HG03521 (cell line): Measurements from ENCODE around the gene SLC10A3.
"Not testable (repeated sequence)": the region's sequence is repeated elsewhere in the genome, so short reads cannot be mapped to it uniquely, and the experiment has no call there.

Experiments
- ATAC-seq: cut with Tn5 transposase; IDR thresholded peaks from one replicate; pipeline ENCODE4 v1.9.1; 2021; ENCODE audit warnings: mild to moderate bottlenecking, moderate library complexity; ENCODE audit not compliant: unreplicated experiment

SLC10A3 gene

GRCh38 chrX:154509455-154509854, 19.0 kb upstream of the SLC10A3 start:
- no peak for ATAC-seq

- ATAC-seq, result no peak
Measured at GRCh38 chrX:154508384-154508745, 17.9 kb upstream of the SLC10A3 start.

GRCh38 chrX:154507673-154508383, 17.4 kb upstream of the SLC10A3 start:
- ATAC-seq, result no peak

DNA sequence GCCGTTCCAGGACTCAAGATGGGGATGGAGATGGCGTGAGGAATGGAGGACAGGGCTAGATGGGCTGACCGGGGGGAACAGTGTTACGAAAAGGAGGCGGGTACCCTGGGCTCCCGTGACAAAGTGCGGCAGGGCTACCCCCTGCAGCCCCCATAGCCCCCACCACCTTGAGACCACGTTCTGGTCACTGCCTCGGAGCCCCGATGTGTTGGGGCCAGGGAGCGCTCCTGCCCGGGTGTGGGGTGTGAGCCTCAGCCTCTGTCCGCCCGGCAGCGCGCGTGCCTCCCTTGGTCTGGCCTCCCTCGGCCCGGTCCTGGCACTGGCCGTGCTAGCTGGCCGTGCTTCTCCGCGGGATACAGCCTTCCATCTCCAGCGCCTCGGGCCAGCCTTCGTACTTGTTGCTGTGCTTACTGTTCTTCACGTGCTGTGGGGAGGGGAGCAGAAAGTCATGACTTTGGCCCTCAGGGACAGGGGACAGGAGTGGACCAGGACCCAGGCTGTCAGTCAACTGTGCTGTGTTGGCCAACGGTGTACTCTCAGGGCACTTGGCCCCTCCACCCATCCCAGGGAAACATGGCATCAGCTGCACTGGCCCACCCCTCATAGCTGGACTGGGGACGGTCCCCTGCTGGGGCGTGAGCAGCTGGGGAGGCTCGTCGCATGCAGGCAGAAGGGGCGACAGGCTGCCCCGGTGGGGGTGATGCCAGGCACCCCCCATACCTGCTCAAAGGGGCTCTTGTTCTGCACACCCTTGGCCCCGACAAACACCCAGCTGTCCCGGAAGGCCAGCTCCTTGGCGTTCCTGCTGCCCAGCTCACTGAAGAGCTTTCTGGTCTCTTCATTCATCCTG, 16.3 kb upstream of the SLC10A3 start:
- ATAC-seq, result no peak

DNA sequence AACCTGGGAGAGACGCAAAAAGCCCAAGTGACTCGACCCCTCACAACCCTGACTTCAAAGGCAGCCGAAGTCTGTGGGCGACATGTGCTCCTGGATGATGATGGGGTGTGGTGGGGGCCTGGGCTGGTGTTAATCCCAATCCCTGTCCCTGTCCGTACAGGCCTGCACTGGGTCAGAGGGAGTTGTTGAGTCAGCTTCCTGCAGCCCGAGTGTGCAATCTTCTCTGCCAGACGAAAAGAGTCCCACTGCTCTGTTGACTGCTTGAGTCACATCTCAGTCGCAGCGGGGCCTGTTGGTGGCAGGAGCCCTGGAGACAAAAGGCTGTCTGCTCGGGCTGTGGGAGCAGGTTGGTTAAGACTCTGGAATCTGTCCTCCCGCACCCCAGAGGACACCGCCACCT, 15.3 kb upstream of the SLC10A3 start:
- ATAC-seq, result no peak

GRCh38 chrX:154502989-154503388, 12.6 kb upstream of the SLC10A3 start:
- ATAC-seq, result no peak

DNA sequence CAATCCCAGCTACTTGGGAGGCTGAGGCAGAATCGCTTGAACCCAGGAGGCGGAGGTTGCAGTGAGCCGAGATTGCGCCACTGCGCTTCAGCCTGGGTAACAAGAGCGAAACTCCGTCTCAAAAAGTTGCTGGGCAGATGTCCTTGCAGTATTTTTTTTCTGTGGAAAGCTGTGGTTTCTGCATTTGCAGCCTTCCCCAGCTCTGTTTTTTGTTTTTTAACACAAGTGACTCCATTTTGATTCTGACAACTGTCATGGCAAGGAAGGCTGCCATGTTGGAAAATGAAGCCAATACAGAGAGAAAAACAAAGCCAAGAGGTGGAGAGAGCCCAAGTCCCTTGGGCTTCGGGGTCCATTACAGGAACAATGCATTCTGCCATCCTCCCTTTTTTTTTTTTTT, 11.7 kb upstream of the SLC10A3 start:
- no peak for ATAC-seq

DNA sequence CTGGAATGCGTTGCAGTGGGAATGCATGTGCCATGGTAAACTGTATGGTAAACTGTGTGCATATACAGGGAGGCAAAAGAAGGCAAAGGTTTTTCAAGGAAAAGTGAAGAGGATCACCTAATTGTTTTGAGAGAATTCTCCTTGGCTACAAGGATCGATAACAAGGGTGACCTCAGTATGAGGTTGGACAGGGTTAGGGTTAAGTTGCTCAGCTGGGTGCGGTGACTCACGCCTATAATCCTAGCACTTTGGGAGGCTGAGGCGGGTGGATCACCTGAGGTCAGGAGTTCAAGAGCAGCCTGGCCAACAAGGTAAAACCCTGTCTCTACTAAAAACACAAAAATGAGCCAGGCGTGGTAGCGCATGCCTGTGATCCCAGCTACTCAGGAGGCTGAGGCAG, 11.0 kb upstream of the SLC10A3 start:
- not testable (repeated sequence) for ATAC-seq

DNA sequence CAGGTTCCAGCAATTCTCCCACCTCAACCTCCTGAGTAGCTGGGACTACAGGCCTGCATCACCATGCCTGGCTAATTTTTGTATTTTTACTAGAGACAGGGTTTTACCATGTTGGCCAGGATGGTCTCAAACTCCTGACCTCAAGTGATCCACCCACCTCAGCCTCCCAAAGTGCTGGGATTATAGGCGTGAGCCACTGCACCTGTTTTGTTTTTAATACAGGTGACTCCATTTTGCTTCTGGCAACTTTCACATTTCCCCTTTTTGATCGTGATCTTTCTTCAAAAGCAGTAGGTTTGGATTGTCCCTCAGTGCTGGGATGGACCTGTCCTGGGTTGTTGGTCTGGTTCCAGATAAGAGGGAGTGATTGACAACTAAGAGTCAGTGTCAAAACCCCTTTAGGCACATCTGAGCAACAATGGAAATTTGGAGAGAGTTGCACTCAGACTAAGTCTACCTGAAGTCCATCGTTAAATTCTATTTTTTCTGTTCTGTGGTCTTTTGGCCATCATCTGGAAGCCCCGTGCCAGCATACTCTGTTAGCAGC, 6.2 kb upstream of the SLC10A3 start:
- not testable (repeated sequence) for ATAC-seq

- no peak for ATAC-seq
Measured at GRCh38 chrX:154495472-154495922, 5.1 kb upstream of the SLC10A3 start.

- ATAC-seq, result no peak
Measured at GRCh38 chrX:154494715-154495114, 4.3 kb upstream of the SLC10A3 start.

DNA sequence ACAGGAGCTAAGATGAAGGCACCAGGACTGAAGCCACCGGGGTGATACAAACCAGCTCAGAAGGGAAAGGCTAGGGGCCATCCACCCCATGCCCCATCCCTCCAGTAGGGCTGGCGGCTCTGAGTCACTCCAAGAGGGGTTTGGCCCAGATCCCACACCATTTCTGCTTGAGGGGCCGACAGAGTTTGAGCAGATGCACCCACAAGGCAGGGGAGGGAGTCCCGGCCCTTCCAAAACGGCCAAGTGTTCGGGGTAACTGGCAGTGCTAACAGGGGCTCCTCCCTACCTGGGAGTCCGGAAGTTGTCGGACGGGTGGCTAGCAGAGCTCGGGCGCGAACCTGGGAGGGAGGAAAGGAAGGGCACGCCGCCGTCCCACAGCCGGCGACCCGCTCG, 412 bp downstream of the SLC10A3 start:
- ATAC-seq, result peak; percentile 19

DNA sequence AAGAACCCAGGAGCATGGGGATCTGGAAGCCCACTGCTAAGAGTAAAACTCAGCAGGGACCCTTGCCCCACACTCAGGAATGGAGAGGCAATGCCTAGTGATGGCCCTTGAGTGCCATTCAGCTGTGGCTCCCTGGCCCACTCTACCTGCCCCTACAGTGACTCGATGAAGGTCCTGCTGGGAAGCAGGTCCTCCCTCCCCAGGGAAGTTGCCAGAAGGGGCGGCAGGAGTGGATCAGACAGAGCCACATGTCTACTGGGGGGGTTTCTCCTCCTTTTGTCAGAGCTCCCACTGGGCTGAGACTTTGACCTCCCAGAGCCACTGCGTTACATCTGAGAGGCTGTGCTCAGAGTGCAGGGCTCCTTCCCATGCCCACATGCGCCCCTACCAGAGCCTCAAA, 1.2 kb downstream of the SLC10A3 start:
- no peak for ATAC-seq

DNA sequence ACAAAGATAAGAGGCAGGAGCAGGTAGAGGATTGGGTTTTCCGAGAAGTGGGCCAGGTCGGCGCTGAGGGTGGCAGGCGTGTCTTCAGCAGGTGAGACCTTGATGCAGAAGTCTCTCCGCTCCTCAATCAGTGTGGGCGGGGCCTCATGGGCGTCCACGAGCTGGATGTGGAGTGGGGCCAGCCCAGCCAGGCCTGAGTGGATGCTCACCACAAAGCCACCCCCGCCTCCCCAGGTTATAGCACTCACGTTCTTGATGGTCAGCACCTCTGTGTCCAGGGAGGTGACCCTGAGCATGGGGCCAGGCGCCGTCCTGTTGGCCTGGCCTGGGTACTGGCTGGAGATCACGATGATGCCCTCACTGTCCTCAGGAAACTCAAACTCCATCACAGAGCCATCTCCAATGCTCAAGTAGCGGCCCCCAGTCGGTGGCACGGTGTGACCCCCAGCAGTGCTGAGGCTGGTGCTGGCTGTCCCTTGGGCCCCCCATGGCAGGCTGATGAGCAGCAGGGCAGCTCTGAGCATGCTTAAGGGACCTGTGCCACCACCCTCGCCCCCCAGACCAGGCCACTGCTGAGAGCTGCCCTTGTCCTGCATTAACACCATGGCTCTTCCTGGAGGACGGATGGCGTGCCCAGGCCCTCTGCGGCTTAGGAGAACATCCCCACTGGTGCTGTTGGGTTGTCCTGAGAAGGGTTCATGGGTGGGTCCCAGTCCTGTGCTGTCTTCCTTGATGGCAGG, 1.9 kb downstream of the SLC10A3 start:
- no peak for ATAC-seq

- no peak for ATAC-seq
Measured at GRCh38 chrX:154487518-154488290, 2.7 kb downstream of the SLC10A3 start.

DNA sequence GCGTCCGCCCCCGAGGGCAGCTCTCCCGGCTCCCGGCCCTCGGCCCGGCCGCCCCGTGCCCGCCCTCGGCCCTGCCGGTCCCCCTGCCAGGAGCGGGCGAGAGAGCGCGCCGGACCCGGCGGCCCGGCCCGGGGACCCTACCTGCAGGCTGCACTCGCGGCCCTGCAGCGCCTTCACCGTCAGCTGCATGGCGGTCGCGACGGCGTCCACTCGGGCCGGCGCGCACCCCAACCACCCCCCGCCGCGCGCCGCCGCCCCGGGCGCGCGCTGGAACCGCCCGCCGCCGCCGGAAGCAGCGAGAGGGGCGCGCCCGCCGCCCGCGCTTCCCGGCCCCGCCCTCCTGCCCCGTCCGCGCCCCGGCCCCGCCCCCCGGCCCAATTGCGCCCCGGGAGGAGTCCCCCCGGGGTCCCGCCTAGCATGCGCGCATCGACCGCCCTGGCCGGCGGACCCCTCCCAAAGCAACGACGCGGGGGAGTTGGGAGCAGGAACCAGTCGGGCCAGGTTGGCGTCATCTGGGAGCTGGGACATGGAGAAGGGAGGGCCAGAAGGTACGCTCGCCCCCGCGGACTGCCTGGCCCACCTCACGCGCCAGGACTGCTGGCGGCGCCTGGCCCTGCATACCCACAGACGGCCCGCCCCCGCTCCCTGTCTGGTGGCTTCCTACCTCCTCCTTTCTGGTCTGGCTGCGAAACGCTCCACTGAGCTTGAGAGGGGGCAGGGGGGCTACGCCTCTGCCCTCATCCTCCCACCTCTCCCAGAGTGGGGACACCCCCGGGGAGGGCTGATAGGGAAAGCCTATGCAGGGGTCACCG, 3.8 kb downstream of the SLC10A3 start, which contains the start of gene UBL4A:
UBL4A (minus strand) TSS at position 220 of the 812 bp plus-strand sequence; CDS start at position 189, 31 bp downstream.
- peak; percentile 27 for ATAC-seq

- ATAC-seq, result no peak
Measured at GRCh38 chrX:154486052-154486395, 4.4 kb downstream of the SLC10A3 start.

- no peak for ATAC-seq
Measured at GRCh38 chrX:154485150-154486051, 5.0 kb downstream of the SLC10A3 start.
